GM18907 (cell line): Measurements from ENCODE around the gene PABPC1L2B.
"Not testable (repeated sequence)": the region's sequence is repeated elsewhere in the genome, so short reads cannot be mapped to it uniquely, and the experiment has no call there.

ENCODE experiments used
- ATAC-seq: cut with Tn5 transposase; IDR thresholded peaks from one replicate; pipeline ENCODE4 v1.9.1; 2021; ENCODE audit warnings: mild to moderate bottlenecking, moderate library complexity; ENCODE audit not compliant: unreplicated experiment

Gene PABPC1L2B

GRCh38 chrX:73002733-73003132 lies at the start of gene PABPC1L2B:
TSS of gene PABPC1L2B (plus strand) at chrX:73002939. CDS start at chrX:73003643, 704 bp downstream.
- not testable (repeated sequence) for ATAC-seq

- ATAC-seq: not testable (repeated sequence)
These were observed 42.8 kb upstream of the PABPC1L2B start for GRCh38 chrX:72959971-72960370.

DNA sequence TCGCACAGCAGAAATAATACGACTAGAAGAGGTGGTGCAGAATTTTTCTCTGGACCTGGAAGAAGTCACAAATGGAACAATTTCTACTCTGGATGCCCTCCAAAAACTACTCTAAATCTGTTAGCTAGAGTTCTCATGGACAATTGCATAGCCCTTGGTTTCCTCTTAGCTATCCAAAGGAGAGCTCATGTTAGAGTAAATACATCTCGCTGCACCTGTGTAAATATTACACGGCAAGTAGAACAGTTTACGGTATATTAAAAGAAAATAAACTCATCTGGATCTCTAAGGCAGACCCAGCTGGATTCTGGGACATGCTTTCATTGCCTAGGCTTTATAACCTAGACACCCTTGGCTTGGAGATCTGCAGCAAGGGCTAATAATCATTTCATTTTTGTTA lies 30.9 kb upstream of the PABPC1L2B start:
- ATAC-seq: not testable (repeated sequence)

DNA sequence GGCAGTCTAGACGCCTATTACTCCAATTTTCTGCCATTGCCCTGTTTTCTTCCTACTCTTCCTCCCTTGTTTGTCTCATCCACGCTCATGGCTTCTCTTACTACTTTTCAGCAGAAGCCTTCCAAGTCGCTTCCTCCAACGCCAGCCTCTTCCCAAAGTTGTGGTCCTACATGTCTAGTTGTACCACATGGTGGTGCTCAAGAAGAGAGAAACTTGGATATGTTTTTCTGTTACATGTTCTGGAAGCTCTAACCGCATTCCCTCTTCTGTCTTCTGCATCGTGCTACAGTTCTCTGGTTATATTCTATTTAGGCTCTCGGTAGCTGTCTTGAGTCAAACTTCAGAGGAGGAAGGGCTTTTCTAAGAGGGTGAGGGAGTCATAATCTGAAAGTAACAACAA lies 27.9 kb upstream of the PABPC1L2B start:
- not testable (repeated sequence) for ATAC-seq

- ATAC-seq: not testable (repeated sequence)
These were observed 21.8 kb upstream of the PABPC1L2B start for GRCh38 chrX:72980894-72981469.

- not testable (repeated sequence) for ATAC-seq
These were observed 1.3 kb downstream of the PABPC1L2B start for GRCh38 chrX:73004032-73004431.

DNA sequence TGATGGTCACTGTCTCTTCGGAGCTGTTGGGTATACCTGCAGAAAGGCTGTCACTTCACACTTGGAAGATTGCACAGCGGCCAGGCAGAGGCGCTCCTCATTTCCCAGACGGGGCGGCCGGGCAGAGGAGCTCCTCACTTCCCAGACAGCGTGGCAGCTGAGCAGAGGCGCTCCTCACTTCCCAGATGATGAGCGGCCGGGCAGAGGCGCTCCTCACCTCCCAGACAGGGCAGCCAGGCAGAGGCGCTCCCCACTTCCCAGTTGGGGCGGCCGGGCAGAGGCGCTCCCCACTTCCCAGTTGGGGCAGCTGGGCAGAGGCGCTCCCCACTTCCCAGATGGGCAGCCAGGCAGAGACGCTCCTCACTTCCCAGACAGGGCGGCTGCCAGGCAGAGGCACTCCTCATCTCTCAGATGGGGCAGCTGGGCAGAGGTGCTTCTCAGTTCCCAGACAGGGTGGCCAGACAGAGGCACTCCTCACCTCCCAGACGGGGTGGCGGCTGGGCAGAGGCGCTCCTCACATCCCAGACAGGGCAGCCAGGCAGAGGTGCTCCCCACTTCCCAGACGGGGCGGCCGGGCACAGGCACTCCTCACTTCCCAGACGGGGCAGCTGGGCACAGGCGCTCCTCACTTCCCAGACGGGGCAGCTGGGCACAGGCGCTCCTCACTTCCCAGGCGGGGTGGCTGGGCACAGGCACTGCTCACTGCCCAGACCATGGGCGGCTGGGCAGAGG lies 18.8 kb downstream of the PABPC1L2B start:
- ATAC-seq: no peak

- ATAC-seq: not testable (repeated sequence)
These were observed 19.3 kb downstream of the PABPC1L2B start for GRCh38 chrX:73022093-73022445.

DNA sequence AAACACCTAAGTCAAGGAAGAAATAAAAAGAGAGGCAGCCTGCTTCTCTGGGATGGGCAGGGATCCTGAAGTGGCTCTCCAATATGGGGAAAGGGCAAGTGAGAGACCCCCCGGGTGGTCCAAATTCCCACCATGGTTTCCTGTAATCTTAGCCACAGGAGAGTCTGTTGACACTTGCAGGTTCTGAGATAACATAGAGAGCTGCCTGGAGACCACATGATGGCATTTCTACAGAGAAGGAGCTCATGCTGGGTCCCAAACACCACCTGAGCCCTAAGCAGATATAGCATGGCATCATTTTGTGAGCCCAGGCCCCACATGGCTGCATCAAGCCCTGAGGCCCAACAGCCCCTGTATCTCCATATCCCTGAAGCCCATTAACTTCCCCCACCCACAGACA lies 26.1 kb downstream of the PABPC1L2B start:
- no peak for ATAC-seq
